HG03439 (cell line): ENCODE measurements around the gene PPIG.
"Not testable (repeated sequence)": the region's sequence is repeated elsewhere in the genome, so short reads cannot be mapped to it uniquely, and the experiment has no call there.

Experiments
- ATAC-seq: cut with Tn5 transposase; IDR thresholded peaks from one replicate; pipeline ENCODE4 v1.9.1; 2021; ENCODE audit warnings: mild to moderate bottlenecking, moderate library complexity; ENCODE audit not compliant: unreplicated experiment

The PPIG gene

GRCh38 chr2:169585673-169586072, 1.5 kb downstream of the PPIG start:
- ATAC-seq: no peak

GRCh38 chr2:169590804-169591203, 6.7 kb downstream of the PPIG start:
- no peak for ATAC-seq

GRCh38 chr2:169596546-169596945, 12.4 kb downstream of the PPIG start:
- not testable (repeated sequence) for ATAC-seq

DNA sequence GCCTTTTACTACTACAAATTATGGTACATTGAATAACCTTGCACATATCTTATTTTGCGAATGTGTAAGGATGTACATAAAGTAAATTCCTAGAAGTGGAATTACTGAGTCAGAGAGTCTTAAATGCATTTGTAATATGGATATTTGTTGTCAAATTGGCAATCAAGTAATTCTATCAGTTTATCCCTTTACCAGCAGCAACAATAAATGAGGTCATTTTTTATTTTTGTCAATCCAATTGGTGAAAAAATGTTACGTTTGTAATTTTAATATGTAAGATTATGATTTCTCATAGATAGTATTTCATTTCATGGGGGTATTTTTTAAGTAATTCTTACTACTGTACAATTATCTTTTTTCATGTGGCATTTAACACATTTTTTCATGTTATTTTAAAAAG, 14.8 kb downstream of the PPIG start:
- ATAC-seq: no peak

DNA sequence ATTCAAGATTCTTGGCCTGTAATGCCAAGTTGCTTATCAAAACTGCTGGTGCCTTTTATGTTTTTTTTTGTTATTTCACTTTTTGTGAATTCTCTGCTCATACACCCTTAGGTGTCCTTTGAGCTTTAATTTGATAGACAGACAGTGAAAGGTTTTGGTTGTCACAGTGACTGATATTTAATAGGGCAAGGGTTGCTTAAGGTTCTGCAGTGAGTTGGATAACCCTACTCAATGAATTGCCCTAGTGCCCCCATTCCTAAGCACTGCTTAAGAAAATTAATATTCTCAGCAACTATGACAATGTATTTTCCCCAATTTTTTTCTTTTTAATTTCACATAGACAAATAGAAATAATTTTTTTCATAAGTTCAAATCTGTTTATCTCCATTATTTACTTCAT, 15.4 kb downstream of the PPIG start:
- no peak for ATAC-seq

DNA sequence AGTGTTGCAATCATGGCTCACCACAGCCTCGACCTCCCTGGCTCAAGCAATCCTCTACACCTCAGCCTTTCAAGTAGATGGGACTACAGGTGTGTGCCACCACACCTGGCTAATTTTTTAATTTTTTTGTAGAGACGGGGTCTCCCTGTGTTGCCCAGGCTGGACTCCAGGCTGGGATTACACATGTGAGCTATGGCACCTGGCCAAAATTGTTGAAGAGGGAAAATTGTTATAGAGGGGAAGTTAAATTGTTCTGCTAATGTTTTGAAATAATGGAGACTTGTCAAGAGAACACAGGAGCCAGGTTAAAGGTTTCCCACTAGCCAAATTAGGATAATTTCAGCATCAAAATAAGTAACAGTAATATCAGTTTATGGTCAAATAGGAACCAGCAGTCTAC, 25.1 kb downstream of the PPIG start:
- ATAC-seq: no peak

- ATAC-seq: no peak
These were observed 29.7 kb downstream of the PPIG start for GRCh38 chr2:169613876-169614275.

DNA sequence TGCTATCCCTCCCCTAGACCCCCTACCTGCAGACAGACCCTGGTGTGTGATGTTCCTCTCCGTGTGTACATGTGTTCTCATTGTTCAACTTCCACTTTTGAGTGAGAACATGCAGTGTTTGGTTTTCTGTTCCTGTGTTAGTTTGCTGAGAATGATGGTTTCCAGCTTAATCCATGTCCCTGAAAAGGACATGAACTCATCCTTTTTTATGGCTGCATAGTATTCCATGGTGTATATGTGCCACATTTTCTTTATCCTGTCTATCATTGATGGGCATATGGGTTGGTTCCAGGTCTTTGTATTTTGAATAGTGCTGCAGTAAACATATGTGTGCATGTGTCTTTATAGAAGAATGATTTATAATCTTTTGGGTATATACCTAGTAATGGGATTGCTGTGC, 31.8 kb downstream of the PPIG start:
- not testable (repeated sequence) for ATAC-seq

DNA sequence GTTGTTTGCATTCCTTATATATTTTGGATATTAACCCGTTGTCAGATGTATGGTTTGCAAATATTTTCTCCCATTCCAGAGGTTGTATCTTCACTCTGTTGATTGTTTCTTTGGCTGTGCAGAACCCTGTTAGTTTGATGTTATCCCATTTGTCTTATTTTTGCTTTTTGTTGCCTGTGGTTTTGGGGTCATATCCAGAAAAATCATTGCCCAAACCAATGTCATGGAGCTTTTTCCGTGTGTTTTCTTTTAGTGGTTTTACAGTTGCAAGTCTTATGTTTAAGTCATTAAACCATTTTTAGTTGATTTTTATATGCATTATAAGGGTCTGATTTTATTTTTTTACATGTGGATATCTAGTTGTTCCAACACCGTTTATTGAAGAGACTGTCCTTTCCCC, 35.8 kb downstream of the PPIG start:
- no peak for ATAC-seq

DNA sequence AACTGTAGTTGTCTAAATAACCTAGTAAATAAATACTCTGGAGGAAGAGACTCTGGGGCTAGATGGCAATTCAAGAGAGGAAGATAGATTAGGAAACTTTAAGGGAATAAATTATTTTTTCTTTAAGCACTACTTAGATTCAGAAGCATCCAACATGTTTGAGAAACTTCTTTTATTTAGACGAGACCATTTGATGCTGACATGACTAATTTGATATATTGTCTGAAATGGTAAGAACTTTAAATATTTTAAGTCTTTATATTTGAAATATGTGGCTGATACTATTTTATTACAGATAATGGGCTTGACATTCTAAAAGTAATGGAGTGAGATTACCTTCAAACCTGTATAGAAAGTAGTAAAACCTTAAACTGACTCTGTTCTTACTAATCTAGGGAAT, 36.4 kb downstream of the PPIG start:
- no peak for ATAC-seq

DNA sequence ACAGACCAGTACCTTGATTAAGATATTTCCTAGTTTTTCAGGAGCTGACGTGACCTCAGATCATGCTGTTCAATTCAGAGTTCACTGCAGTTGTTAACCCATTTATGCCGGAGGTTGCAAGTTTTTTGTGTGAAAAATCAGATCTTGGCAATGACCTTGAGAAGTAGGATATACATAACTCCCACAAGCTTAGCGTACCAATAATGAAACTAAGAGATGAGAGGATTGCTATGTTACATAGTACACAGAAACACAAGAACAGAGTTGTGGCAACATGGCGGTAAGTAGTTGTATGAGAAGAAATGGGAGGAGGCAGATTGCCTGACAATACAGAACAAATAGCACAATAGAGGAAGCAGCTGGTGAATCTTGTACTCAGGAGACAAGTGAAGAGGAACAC, 39.1 kb downstream of the PPIG start:
- no peak for ATAC-seq

DNA sequence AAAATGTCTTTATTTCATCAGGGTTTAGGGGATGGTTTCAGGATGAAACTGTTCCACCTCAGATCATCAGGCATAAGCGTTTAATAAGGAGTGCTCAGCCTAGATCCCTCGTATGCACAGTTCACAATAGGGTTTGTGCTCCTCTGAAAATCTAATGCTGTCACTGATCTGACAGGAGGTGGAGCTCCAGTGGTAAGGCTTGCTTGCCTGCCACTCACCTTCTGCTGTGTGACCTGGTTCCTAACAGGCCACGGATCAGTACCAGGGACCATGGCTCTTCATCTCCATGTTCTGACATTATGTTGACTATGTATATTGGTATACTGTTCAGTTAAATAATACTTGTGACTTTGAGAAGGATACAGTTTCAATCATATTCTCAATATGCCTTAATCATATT, 41.6 kb downstream of the PPIG start:
- ATAC-seq: no peak

GRCh38 chr2:169636440-169637097, 52.4 kb downstream of the PPIG start:
- ATAC-seq: no peak

DNA sequence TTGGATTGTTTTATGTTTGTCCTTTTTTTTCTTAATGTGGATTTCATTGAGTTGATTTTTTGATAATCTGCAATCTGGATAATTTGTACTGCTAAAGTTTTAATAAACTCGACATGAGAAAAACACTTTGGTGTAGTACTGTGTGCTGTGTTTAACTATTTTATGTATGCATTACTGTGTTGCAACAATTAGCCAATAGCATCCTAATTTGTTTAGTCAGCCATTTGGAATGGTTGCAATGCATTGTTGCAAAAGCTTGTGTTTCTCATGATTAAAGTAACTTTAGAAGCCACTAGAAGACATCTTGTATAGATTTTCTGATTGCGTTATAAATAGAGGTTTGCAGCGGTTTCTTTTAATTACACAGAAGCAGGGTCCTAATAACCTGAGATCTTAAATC, 53.5 kb downstream of the PPIG start:
- ATAC-seq: no peak

DNA sequence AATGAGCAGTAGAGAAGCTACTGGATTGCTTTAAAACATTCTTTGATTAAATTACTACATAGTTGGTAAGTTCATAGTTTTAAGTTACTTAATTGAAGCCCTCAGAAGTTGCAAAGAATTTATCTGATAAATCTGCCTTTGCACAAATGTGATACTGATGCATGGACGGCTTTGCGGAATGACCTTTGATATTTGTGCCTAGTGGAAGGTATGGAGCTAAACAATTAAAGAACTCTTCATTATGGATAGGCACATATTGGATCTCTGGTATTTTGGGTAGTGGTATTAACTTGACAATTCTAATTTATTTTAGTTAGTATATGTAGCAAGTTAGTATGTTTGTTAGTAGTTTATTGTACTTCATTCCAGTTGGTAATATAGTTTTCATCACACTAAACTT, 56.0 kb downstream of the PPIG start:
- no peak for ATAC-seq

DNA sequence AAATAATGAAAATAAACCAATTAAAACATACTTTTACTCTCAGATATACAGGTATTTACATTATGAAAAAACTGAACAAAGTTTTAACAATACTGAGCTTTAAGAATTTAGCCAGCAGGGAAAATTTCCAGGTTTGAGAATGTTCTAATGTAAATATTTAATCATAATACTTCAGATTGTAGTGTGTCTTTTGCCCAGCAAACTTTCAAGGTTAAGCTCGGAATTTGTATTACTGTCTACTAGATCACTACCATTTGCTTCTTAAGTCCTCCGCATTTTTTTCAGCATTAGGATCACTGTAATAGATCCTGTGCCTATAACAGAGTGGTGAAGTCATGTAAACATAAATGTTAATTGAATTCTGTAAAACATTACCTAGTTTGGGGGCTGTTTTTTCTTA, 57.3 kb downstream of the PPIG start:
- no peak for ATAC-seq

DNA sequence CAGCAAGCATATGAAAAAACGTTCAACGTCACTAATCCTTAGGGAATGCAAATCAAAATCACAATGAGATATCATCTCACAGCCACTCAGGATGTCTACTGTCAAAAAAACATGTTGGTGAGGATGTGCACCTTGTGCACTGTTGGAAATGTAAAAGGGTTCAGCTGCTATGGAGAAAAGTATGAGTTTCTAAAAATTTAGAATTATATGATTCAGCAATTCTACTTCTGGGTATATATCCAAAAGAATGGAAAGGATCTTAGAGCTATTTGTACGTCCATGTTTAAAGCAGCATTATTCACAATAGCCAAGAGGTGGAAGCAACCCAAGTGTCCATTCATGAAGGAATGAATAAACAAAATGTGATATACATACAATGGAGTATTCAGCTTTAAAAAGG, 60.0 kb downstream of the PPIG start:
- no peak for ATAC-seq

DNA sequence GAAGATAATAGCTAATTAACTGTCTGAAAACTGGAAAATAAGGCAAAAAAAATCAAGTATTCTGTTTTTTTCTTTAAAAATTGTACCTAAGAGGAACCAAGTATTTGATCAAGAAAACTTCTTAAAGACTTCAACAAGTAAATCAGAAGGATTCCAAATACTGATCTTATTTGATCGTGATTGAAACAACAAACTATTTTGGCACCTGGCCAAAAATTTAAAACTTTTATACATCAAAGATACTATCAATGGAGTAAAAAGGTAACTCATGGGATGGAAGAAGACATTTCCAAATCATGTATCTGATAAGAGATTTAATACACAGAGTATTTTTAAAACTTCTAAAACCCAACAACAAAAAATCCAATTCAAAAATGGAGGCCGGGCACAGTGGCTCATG, 63.3 kb downstream of the PPIG start:
- ATAC-seq: no peak

DNA sequence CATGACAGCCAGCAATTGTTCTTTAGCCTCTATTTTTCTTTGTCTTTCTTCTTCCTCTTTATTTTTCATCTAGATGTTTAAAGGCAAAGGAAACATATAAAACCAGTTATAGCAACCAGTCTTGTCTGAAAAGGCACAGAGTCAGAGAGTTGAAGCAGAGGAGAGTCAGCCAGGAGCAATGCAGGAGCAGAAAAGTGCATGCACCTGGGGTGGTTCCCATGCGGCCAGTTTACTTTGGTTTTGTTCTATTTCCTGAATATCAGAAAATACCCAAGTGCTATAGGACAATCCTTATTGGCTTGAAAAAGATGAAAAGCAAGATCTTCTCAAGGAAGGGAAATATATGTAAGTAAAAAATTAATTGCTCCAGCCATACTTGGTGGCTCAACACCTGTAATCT, 65.1 kb downstream of the PPIG start:
- ATAC-seq: no peak

DNA sequence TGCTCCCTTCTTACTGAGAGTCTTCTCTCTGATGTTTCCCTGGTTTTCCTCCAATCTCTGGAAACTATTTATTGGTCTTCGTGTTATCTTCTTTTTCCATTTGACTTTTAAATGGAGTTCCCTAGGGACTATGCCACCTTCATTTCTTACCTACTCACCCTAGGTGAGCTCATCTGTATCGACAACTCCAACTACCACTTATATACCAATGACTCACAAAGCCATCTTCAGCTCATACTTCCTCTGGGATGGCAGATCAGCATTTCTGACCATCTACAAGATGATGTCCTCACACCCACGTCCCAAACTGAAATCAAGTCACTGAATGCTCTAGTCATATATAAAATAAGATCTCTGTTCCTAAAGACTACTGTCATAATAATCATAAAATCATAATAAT, 69.5 kb downstream of the PPIG start:
- ATAC-seq: no peak

DNA sequence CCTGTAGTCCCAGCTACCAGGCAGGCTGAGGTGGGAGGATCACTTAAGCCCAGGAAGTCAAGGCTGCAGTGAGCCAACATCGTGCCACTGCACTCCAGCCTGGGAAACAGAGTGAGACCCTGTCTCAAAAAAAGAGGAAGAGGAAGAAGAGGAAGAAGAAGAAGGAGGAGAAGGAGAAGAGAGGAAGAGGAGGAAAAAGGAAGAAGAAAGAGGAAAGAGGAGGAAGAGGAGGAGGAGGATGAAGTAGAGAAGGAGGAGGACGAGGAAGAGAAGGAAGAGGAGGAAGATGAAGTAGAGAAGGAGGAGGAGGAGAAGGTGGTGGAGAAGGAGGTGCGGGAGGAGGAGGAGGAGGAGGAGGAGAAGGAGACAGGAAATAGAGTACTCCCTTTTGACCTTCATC, 72.0 kb downstream of the PPIG start:
- no peak for ATAC-seq

DNA sequence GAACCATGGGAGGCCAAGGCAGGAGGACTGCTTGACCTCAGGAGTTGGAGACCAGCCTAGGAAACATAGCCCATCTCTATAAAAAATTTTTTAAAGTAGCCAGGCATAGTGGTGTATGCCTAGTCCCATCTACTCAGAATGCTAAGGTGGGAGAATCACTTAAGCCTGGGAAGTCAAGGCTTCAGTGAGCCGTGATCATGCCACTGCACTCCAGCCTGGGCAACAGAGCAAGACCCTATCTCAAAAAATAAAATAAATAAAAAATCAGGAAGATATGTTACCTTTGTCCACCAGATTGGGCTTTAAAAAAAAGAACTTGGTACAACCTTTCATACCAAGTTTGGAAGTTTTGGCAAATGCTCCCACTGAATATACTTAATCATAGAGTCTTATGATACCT, 74.7 kb downstream of the PPIG start:
- ATAC-seq: no peak

DNA sequence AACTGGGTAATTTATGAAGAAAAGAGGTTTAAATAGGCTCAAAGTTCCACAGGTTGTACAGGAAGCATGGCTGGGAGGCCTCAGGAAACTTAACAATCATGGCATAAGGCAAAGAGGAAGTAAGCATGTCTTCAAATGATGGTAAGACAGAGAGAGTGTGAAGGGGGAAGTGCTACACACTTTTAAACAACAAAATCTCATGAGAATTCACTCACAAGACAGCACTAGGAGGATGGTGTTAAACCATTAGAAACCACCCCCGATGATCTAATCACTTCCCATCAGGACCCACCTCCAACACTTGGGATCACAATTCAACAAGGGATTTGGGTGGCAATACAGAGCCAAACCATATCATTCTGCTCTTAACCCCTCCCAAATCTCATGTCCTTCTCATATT, 75.2 kb downstream of the PPIG start:
- ATAC-seq: no peak

- no peak for ATAC-seq
These were observed 77.1 kb downstream of the PPIG start for GRCh38 chr2:169661265-169661664.
